ENCODE data around the gene PEX19. TPM values are rescaled to one million over a fixed set of nuclear protein-coding genes. Genes with fewer than 3 reads are reported as not detected.

The PEX19 gene
- total RNA-seq, 1 donor from 2014 or later: 50.1 TPM

- DNase-seq: no peak
Observed at GRCh38 chr1:160237558-160237957, 47.4 kb downstream of the PEX19 start.

- no peak for DNase-seq
Observed at GRCh38 chr1:160236806-160237205, 48.1 kb downstream of the PEX19 start.

- DNase-seq: no peak
Observed at GRCh38 chr1:160232911-160233310, 52.0 kb downstream of the PEX19 start.

- no peak for DNase-seq
Observed at GRCh38 chr1:160228431-160228830, 56.5 kb downstream of the PEX19 start.

GRCh38 chr1:160227561-160227960 is 57.4 kb downstream of the PEX19 start:
- no peak for DNase-seq

- DNase-seq: no peak
Observed at GRCh38 chr1:160227034-160227433, 57.9 kb downstream of the PEX19 start.

Small RNA genes lying within 50 kb of the gene (small RNA-seq; reads per million reads assigned to genes)
- gene RF00019 (ENCODE audit: low replicate concordance): not detected

Other genes starting within 250 kb of the PEX19 start
- gene KCNJ10, start 215.0 kb downstream of the PEX19 start, total RNA-seq: under 0.01 TPM
- gene KCNJ9, start 203.6 kb downstream of the PEX19 start, total RNA-seq: not detected
- 11.9 TPM for gene IGSF8, start 186.5 kb downstream of the PEX19 start, total RNA-seq
- gene ATP1A2, start 169.4 kb downstream of the PEX19 start, total RNA-seq: 20.7 TPM
- gene ATP1A4, start 133.5 kb downstream of the PEX19 start, total RNA-seq: not detected
- gene CASQ1, start 94.6 kb downstream of the PEX19 start, total RNA-seq: 109 TPM
- 26.8 TPM for gene PEA15, start 79.7 kb downstream of the PEX19 start, total RNA-seq
- gene DCAF8, start 22.6 kb downstream of the PEX19 start, total RNA-seq: 94.4 TPM
- 178 TPM for gene COPA, start 58.1 kb upstream of the PEX19 start, total RNA-seq
- gene NCSTN, start 58.2 kb upstream of the PEX19 start, total RNA-seq: 46.5 TPM
- gene NHLH1, start 81.9 kb upstream of the PEX19 start, total RNA-seq: 0.20 TPM
- 11.0 TPM for gene VANGL2, start 115.4 kb upstream of the PEX19 start, total RNA-seq
- gene SLAMF6, start 238.1 kb upstream of the PEX19 start, total RNA-seq: 0.39 TPM

Data from skin of body (tissue), 3 donors.